ENCODE results near the gene GRIK1. TPM values are rescaled to one million over a fixed set of nuclear protein-coding genes. Genes with fewer than 3 reads are reported as not detected.

The GRIK1 gene
- total RNA-seq, 2 donors from 2014 or later = not detected

DNA sequence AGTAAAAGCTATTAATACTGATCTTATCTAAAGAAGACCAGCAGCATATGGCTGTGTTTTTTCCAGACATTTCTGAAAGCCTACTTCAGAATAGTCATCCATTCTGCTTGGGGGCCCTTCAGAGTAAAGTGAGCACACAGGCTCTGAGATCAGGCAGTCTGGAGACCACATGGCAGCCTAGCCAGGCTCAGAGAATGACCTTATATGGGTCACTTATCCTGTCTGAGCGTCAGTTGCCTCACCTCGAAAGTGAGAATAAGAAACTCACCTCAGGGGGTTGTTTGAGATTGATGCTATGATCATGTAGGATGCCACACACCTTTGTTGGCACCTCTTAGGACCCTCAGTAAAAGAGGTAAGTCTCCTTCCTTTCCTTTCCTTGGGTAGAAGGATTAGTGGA, 270.4 kb downstream of the GRIK1 start:
- no peaks in the 10 kb centered on the region for H3K27me3 Mint-ChIP-seq (ENCODE audit: insufficient read depth)
- H3K27ac ChIP-seq (ENCODE audit: low read depth, low read length) = no peak overlapping the region
- H3K9ac ChIP-seq (ENCODE audit: extremely low read depth, low read length, poor library complexity, severe bottlenecking) = no peak overlapping the region
- H3K4me1 ChIP-seq (ENCODE audit: control insufficient read depth, insufficient read depth, low read length) = peaks cover 7% of the 10 kb centered on the region
- WGBS, 2 experiments (ENCODE audit: insufficient coverage in 1 of 2, insufficient read length in 1 of 2) = 75 to 90% methylated on average over 2 of the region's 2 CpGs
- H3K4me3 ChIP-seq (ENCODE audit: low read length) = no peak overlapping the region
- peaks cover 11% of the 10 kb centered on the region for H3K4me1 Mint-ChIP-seq
- H3K9me3 ChIP-seq (ENCODE audit: control insufficient read depth, low read length) = no peaks in the 10 kb centered on the region
- H3K36me3 Mint-ChIP-seq (ENCODE audit: low read depth) = no peaks in the 10 kb centered on the region
- no peak overlapping the region for H3K4me3 Mint-ChIP-seq
- no peaks in the 10 kb centered on the region for H3K36me3 ChIP-seq (ENCODE audit: control insufficient read depth, insufficient read depth, low read length)
- no peak overlapping the region for H3K27ac Mint-ChIP-seq
- TF ChIP-seq CTCF (conservative IDR thresholded peaks at IDR 0.05) = no peak
- no peak for DNase-seq
- H3K9me3 Mint-ChIP-seq = no peaks in the 10 kb centered on the region
- H3K27me3 ChIP-seq (ENCODE audit: control insufficient read depth, insufficient read depth, low read length, poor library complexity, severe bottlenecking) = no peaks in the 10 kb centered on the region

GRCh38 chr21:29667651-29668050, 272.1 kb downstream of the GRIK1 start:
- DNase-seq = no peak
- H3K4me3 Mint-ChIP-seq = no peak overlapping the region

GRCh38 chr21:29664615-29665014, 275.2 kb downstream of the GRIK1 start:
- Histone ChIP-seq H3K9me3 (ENCODE audit: control insufficient read depth, low read length) (peaks cover 10% of the 10 kb centered on the region), H3K9ac (ENCODE audit: extremely low read depth, low read length, poor library complexity, severe bottlenecking) (no peak overlapping the region), H3K27me3 (ENCODE audit: control insufficient read depth, insufficient read depth, low read length, poor library complexity, severe bottlenecking) (no peaks in the 10 kb centered on the region), H3K36me3 (ENCODE audit: control insufficient read depth, insufficient read depth, low read length) (no peaks in the 10 kb centered on the region), H3K4me1 (ENCODE audit: control insufficient read depth, insufficient read depth, low read length) (peaks cover 3% of the 10 kb centered on the region), H3K4me3 (ENCODE audit: low read length) (no peak overlapping the region), H3K27ac (ENCODE audit: low read depth, low read length) (no peak overlapping the region)
- Mint-ChIP-seq H3K27ac (no peak overlapping the region), H3K9me3 (peaks cover 3% of the 10 kb centered on the region), H3K36me3 (ENCODE audit: low read depth) (peaks cover 2% of the 10 kb centered on the region), H3K4me3 (no peak overlapping the region), H3K27me3 (ENCODE audit: insufficient read depth) (no peaks in the 10 kb centered on the region), H3K4me1 (peaks cover 6% of the 10 kb centered on the region)
- no peak for TF ChIP-seq CTCF (conservative IDR thresholded peaks at IDR 0.05)
- 63% methylated on average over 1 of the region's 1 CpG; no CpG with 5 or more reads in 1 of the 2 experiments for WGBS, 2 experiments (ENCODE audit: insufficient coverage in 1 of 2, insufficient read length in 1 of 2)
- no peak for DNase-seq

More at GRCh38 chr21:29667651-29668050, 272.1 kb downstream of the GRIK1 start:
- Mint-ChIP-seq H3K36me3 (ENCODE audit: low read depth) (no peaks in the 10 kb centered on the region), H3K27ac (no peak overlapping the region), H3K4me1 (peaks cover 16% of the 10 kb centered on the region), H3K9me3 (no peaks in the 10 kb centered on the region), H3K27me3 (ENCODE audit: insufficient read depth) (no peaks in the 10 kb centered on the region)
- no peaks in the 10 kb centered on the region for H3K36me3 ChIP-seq (ENCODE audit: control insufficient read depth, insufficient read depth, low read length)
- H3K9me3 ChIP-seq (ENCODE audit: control insufficient read depth, low read length) = no peaks in the 10 kb centered on the region
- H3K27ac ChIP-seq (ENCODE audit: low read depth, low read length) = no peak overlapping the region
- TF ChIP-seq CTCF (conservative IDR thresholded peaks at IDR 0.05) = no peak
- no peak overlapping the region for H3K9ac ChIP-seq (ENCODE audit: extremely low read depth, low read length, poor library complexity, severe bottlenecking)
- H3K4me1 ChIP-seq (ENCODE audit: control insufficient read depth, insufficient read depth, low read length) = peaks cover 7% of the 10 kb centered on the region
- no peaks in the 10 kb centered on the region for H3K27me3 ChIP-seq (ENCODE audit: control insufficient read depth, insufficient read depth, low read length, poor library complexity, severe bottlenecking)
- no peak overlapping the region for H3K4me3 ChIP-seq (ENCODE audit: low read length)
- 94 to 96% methylated on average over 3 of the region's 3 CpGs for WGBS, 2 experiments (ENCODE audit: insufficient coverage in 1 of 2, insufficient read length in 1 of 2)
